Activated CD8-positive, alpha-beta T cell treated with anti-CD3 and anti-CD28 coated beads for 36 hours (primary cell): ENCODE data around the gene OVCH1. TPM values are rescaled to one million over a fixed set of nuclear protein-coding genes. Genes with fewer than 3 reads are reported as not detected.

Experiments used
- ATAC-seq: fragments of 200-7000 bp; cut with Tn5 transposase; one replicate; pipeline ENCODE4 v1.10.0; 2021; ENCODE audit warnings: mild to moderate bottlenecking, moderate library complexity
- CTCF ChIA-PET: fragments of 350-600 bp; sonication (Branson Sonifier 250); formaldehyde crosslinking; loops from one replicate; lab custom pipeline; 2021; ENCODE audit warnings: antibody characterized with exemption; lab: Charles Lee
- POLR2A ChIA-PET: fragments of 350-600 bp; sonication (Branson Sonifier 250); formaldehyde crosslinking; loops from one replicate; lab custom pipeline; 2021; ENCODE audit warnings: antibody characterized with exemption; lab: Charles Lee
- DNase-seq: peaks from one replicate; pipeline ENCODE4 v3.0.0-alpha.2; 2020
- H3K27ac Mint-ChIP-seq: one replicate; pipeline ENCODE4 v1.8.0; 2021; ENCODE audit warnings: mild to moderate bottlenecking, mixed read lengths
- H3K27me3 Mint-ChIP-seq: one replicate; pipeline ENCODE4 v1.8.0; 2021; ENCODE audit warnings: mixed read lengths
- H3K36me3 Mint-ChIP-seq: one replicate; pipeline ENCODE4 v1.8.0; 2021; ENCODE audit warnings: low read depth, mixed read lengths
- H3K4me1 Mint-ChIP-seq: one replicate; pipeline ENCODE4 v1.8.0; 2021; ENCODE audit warnings: low read depth, mixed read lengths
- H3K4me3 Mint-ChIP-seq: one replicate; pipeline ENCODE4 v1.8.0; 2021; ENCODE audit warnings: mild to moderate bottlenecking, moderate library complexity, mixed read lengths
- H3K9me3 Mint-ChIP-seq: one replicate; pipeline ENCODE4 v1.8.0; 2021; ENCODE audit warnings: mixed read lengths
- intact Hi-C: fragments of 100-400 bp; cut with micrococcal nuclease; formaldehyde crosslinking; loops from one replicate; pipeline ENCODE4 v1.10.0; 2022
- total RNA-seq, 2 experiments: library from RNA; stranded (reverse); gene quantifications; one replicate each; pipeline ENCODE4 v1.2.3, GENCODE V29; 2021
- TF ChIP-seq, protein P1 (sequence below): fragments of 200-600 bp; IDR thresholded peaks from one replicate; pipeline ENCODE4 v1.8.0; 2022; ENCODE audit warnings: antibody characterized with exemption, mild to moderate bottlenecking

Gene OVCH1
- total RNA-seq, 2 experiments from 2014 or later, result not detected

DNA sequence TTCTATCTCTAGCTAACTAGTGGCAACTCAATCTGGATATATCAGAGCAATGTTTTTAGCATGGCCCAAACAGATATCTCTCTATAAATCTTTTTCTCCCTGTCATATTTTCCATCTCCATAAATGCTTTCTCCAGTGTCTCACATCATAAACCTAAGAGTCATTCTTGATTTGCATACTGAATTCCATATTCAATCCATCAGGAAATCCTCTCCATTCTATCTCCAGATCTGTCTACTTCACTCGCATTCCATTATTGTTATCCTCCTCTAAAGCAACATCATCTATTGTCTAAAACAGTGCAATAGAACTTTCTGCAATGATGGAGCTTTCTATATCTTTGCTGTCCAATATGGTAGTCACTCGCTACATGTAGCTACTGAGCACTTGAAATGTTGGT is 71.0 kb downstream of the OVCH1 start:
- TF ChIP-seq, protein P1, sequence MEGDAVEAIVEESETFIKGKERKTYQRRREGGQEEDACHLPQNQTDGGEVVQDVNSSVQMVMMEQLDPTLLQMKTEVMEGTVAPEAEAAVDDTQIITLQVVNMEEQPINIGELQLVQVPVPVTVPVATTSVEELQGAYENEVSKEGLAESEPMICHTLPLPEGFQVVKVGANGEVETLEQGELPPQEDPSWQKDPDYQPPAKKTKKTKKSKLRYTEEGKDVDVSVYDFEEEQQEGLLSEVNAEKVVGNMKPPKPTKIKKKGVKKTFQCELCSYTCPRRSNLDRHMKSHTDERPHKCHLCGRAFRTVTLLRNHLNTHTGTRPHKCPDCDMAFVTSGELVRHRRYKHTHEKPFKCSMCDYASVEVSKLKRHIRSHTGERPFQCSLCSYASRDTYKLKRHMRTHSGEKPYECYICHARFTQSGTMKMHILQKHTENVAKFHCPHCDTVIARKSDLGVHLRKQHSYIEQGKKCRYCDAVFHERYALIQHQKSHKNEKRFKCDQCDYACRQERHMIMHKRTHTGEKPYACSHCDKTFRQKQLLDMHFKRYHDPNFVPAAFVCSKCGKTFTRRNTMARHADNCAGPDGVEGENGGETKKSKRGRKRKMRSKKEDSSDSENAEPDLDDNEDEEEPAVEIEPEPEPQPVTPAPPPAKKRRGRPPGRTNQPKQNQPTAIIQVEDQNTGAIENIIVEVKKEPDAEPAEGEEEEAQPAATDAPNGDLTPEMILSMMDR, result no peak
- Mint-ChIP-seq H3K4me3 (no peak overlapping the region), H3K27ac (no peak overlapping the region), H3K36me3 (no peaks in the 10 kb centered on the region), H3K4me1 (peaks cover 5% of the 10 kb centered on the region), H3K9me3 (no peaks in the 10 kb centered on the region), H3K27me3 (peaks cover 7% of the 10 kb centered on the region)
- intact Hi-C loops, result no loop called here
- DNase-seq, result no peak
- POLR2A ChIA-PET, result no interaction called here
- CTCF ChIA-PET, result no interaction called here
- ATAC-seq, result no peak

DNA sequence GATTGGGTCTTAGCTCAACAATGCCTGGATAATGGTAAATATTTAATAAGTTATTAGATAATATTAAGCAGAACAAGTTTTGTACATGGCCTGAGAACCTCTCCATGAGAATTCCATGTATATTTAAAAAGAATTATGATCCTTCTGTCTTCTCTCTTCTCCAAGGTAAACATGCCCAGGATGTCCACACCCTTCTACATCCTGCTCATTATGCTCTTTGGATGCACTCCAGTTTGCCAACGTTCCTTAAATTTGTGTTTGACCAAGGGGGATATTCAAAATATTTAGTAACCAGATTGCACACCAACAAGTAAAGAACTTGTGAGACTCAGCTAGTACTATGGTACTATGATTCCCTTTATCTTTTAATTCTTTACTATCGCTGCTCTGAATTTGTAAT is 71.8 kb downstream of the OVCH1 start:
- no peak for ATAC-seq
- Mint-ChIP-seq H3K9me3 (no peaks in the 10 kb centered on the region), H3K36me3 (no peaks in the 10 kb centered on the region), H3K4me3 (no peak overlapping the region), H3K27ac (no peak overlapping the region), H3K27me3 (peaks cover 9% of the 10 kb centered on the region), H3K4me1 (peaks cover 5% of the 10 kb centered on the region)
- intact Hi-C loops, result no loop called here
- POLR2A ChIA-PET, result no interaction called here
- TF ChIP-seq, protein P1, result no peak
- no peak for DNase-seq
- CTCF ChIA-PET, result no interaction called here

DNA sequence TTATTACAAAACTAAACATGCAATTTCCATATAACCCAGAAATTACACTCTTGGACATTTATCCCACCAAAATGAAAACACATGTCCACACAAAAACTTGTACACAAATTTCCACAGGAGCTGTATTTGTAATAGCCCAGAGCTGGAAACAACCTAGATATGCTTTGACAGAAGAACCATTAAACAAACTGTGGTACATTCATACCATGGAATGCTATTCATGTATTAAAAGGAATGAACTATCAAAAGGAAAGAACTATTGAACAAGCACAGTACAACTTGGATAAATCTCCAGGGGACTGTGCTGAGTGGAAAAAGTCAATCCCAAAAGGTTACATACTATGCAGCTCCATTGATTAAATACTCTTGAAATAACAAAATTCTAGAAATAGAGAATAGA is 80.7 kb downstream of the OVCH1 start:
- DNase-seq (no peak), ATAC-seq (no peak)
- intact Hi-C loops, result no loop called here
- H3K27me3 Mint-ChIP-seq, result peaks cover 18% of the 10 kb centered on the region
- no peaks in the 10 kb centered on the region for H3K9me3 Mint-ChIP-seq
- no peak overlapping the region for H3K27ac Mint-ChIP-seq
- H3K4me1 Mint-ChIP-seq, result no peaks in the 10 kb centered on the region
- POLR2A ChIA-PET, result no interaction called here
- no peak overlapping the region for H3K4me3 Mint-ChIP-seq
- CTCF ChIA-PET, result no interaction called here
- H3K36me3 Mint-ChIP-seq, result no peaks in the 10 kb centered on the region
- TF ChIP-seq, protein P1, result no peak

DNA sequence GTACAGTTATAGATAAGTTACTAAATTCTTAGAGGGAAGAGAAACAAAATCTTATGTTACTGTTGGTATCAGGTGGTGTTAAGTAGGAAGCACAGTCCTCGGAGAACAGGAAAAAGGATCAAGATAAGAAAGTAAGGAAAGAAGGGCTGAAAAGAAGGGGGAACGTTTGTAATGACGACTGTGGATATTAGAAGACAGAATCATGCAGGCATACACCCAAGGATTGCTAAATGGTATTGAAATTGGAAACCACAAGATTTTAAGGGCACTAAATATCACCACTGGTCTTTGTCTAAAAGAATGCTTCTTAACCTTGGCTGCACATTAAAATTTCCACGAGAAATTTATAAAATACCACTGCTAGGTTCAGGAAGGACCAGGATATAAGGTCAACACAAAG is 82.4 kb downstream of the OVCH1 start:
- no peak overlapping the region for H3K27ac Mint-ChIP-seq
- intact Hi-C loops, result no loop called here
- ATAC-seq, result no peak
- no peaks in the 10 kb centered on the region for H3K9me3 Mint-ChIP-seq
- H3K27me3 Mint-ChIP-seq, result peaks cover 15% of the 10 kb centered on the region
- ChIA-PET POLR2A (no interaction called here), CTCF (no interaction called here)
- H3K4me1 Mint-ChIP-seq, result no peaks in the 10 kb centered on the region
- TF ChIP-seq, protein P1, result no peak
- no peak for DNase-seq
- H3K4me3 Mint-ChIP-seq, result no peak overlapping the region
- H3K36me3 Mint-ChIP-seq, result no peaks in the 10 kb centered on the region

DNA sequence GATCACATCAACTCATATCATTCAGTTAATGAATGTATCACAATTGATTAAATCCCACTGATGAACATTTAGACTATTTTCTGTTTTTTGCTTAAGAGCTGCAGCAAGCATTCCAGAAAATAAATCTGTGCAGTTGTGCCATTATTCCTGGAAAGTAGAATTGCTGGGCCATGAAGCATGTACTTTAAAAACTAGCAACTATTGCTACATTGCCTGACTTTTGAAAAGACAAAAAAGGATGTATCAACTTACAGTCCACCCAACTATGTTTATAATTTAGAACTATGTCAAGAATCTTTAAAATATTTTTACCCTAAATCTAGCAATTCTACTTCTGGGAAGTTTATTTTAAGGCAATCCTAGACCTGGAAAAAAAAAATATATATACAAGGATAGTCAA is 83.1 kb downstream of the OVCH1 start:
- Mint-ChIP-seq H3K36me3 (no peaks in the 10 kb centered on the region), H3K9me3 (no peaks in the 10 kb centered on the region), H3K27ac (no peak overlapping the region), H3K27me3 (peaks cover 17% of the 10 kb centered on the region), H3K4me1 (no peaks in the 10 kb centered on the region), H3K4me3 (no peak overlapping the region)
- ChIA-PET CTCF (no interaction called here), POLR2A (no interaction called here)
- TF ChIP-seq, protein P1, result no peak
- intact Hi-C loops, result no loop called here
- DNase-seq (no peak), ATAC-seq (no peak)
